ENCODE results near the gene NAV1. TPM values are rescaled to one million over a fixed set of nuclear protein-coding genes. Genes with fewer than 3 reads are reported as not detected.
"Not testable (repeated sequence)": the region's sequence is repeated elsewhere in the genome, so short reads cannot be mapped to it uniquely, and the experiment has no call there.

NAV1 gene
- total and polyA plus RNA-seq, 2 experiments from 2014 or later = 22.7 to 37.4 TPM

DNA sequence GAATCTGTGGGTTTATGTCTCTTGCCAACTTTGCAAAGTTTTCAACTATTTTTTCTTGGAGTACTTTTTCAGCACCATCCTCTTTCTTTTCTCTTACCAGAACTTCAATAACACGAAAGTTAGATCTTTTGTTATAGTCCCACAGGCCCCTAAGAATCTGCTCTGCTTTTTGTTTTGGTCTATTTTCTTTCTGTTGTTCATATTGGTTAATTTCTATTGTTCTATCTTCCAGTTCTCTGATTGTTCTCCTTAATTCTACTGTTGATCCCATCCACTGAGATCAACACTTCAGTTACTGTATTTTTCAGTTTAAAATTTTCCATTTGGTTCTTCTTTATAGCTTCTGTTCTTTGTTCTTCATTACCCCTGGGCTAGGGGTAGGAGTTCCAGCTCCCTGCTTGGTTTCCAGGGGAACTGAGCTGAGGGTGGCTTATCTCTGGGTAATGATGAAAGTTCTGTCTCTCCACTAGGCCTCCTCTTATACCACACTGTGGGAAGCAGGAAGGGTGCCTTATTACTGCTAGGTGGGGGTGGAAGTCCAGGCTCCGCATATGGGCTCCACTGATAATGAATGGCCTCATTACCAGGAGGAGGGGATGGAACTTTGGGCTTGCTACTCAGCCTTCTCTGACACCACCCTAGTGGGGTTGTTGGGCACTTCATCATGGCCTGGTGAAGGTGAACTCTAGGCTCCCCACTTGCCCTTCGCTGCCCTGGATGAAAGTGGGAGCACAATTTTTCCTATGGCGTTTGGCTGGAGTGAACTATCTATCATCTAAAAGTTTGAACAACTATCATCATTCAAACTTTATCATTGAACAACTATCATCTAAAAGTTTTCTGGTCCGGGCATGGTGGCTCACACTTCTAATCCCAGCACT, 39.3 kb downstream of the NAV1 start:
- Histone ChIP-seq H3K4me3 (no peak overlapping the region), H3K79me2 (replicated peaks; ENCODE audit: insufficient read depth) (no peaks in the 10 kb centered on the region), H3K9me2 (ENCODE audit: insufficient read depth) (no peaks in the 10 kb centered on the region), H3K36me3 (ENCODE audit: insufficient read depth) (no peaks in the 10 kb centered on the region), H4K20me1 (replicated peaks; ENCODE audit: insufficient read depth) (no peaks in the 10 kb centered on the region), H3K27ac (ENCODE audit: low read depth) (no peak overlapping the region), H3K4me2 (no peak overlapping the region), H2AFZ (no peak overlapping the region), H3K4me1 (ENCODE audit: insufficient read depth) (no peaks in the 10 kb centered on the region; the same call in 1 of the 2 replicates), H3K27me3 (ENCODE audit: insufficient read depth) (no peaks in the 10 kb centered on the region), H3F3A (replicated peaks; ENCODE audit: low read depth) (no peaks in the 10 kb centered on the region)
- no peak overlapping the region for H3K4me3 Mint-ChIP-seq
- peaks cover 4% of the 10 kb centered on the region for H3K27me3 Mint-ChIP-seq (ENCODE audit: insufficient read depth, low read depth, poor library complexity)
- DNase-seq (ENCODE audit: low spot score) (no peak), ATAC-seq (no peak)
- H3K27ac Mint-ChIP-seq = no peak overlapping the region
- no peaks in the 10 kb centered on the region; the same call in 2 of the 3 replicates for H3K9me3 Mint-ChIP-seq
- TF ChIP-seq STAT1 (IDR thresholded peaks at IDR 0.05; ENCODE audit: unreplicated experiment) (no peak), EZH2 (IDR thresholded peaks at IDR 0.05; ENCODE audit: low read depth, unreplicated experiment) (no peak), EZH2phosphoT487 (IDR thresholded peaks at IDR 0.05; ENCODE audit: unreplicated experiment) (no peak), POLR2AphosphoS5 (IDR thresholded peaks at IDR 0.05; ENCODE audit: low read depth) (no peak), ZNF114 (CRISPR knock-in tag; IDR thresholded peaks at IDR 0.05) (no peak)
- TF ChIP-seq, protein P1, sequence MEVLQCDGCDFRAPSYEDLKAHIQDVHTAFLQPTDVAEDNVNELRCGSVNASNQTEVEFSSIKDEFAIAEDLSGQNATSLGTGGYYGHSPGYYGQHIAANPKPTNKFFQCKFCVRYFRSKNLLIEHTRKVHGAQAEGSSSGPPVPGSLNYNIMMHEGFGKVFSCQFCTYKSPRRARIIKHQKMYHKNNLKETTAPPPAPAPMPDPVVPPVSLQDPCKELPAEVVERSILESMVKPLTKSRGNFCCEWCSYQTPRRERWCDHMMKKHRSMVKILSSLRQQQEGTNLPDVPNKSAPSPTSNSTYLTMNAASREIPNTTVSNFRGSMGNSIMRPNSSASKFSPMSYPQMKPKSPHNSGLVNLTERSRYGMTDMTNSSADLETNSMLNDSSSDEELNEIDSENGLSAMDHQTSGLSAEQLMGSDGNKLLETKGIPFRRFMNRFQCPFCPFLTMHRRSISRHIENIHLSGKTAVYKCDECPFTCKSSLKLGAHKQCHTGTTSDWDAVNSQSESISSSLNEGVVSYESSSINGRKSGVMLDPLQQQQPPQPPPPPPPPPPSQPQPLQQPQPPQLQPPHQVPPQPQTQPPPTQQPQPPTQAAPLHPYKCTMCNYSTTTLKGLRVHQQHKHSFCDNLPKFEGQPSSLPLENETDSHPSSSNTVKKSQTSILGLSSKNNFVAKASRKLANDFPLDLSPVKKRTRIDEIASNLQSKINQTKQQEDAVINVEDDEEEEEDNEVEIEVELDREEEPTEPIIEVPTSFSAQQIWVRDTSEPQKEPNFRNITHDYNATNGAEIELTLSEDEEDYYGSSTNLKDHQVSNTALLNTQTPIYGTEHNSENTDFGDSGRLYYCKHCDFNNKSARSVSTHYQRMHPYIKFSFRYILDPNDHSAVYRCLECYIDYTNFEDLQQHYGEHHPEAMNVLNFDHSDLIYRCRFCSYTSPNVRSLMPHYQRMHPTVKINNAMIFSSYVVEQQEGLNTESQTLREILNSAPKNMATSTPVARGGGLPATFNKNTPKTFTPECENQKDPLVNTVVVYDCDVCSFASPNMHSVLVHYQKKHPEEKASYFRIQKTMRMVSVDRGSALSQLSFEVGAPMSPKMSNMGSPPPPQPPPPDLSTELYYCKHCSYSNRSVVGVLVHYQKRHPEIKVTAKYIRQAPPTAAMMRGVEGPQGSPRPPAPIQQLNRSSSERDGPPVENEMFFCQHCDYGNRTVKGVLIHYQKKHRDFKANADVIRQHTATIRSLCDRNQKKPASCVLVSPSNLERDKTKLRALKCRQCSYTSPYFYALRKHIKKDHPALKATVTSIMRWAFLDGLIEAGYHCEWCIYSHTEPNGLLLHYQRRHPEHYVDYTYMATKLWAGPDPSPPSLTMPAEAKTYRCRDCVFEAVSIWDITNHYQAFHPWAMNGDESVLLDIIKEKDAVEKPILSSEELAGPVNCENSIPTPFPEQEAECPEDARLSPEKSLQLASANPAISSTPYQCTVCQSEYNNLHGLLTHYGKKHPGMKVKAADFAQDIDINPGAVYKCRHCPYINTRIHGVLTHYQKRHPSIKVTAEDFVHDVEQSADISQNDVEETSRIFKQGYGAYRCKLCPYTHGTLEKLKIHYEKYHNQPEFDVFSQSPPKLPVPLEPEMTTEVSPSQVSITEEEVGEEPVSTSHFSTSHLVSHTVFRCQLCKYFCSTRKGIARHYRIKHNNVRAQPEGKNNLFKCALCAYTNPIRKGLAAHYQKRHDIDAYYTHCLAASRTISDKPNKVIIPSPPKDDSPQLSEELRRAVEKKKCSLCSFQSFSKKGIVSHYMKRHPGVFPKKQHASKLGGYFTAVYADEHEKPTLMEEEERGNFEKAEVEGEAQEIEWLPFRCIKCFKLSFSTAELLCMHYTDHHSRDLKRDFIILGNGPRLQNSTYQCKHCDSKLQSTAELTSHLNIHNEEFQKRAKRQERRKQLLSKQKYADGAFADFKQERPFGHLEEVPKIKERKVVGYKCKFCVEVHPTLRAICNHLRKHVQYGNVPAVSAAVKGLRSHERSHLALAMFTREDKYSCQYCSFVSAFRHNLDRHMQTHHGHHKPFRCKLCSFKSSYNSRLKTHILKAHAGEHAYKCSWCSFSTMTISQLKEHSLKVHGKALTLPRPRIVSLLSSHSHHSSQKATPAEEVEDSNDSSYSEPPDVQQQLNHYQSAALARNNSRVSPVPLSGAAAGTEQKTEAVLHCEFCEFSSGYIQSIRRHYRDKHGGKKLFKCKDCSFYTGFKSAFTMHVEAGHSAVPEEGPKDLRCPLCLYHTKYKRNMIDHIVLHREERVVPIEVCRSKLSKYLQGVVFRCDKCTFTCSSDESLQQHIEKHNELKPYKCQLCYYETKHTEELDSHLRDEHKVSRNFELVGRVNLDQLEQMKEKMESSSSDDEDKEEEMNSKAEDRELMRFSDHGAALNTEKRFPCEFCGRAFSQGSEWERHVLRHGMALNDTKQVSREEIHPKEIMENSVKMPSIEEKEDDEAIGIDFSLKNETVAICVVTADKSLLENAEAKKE (CRISPR knock-in tag; IDR thresholded peaks at IDR 0.05) = no peak
- TF ChIP-seq, protein P2, sequence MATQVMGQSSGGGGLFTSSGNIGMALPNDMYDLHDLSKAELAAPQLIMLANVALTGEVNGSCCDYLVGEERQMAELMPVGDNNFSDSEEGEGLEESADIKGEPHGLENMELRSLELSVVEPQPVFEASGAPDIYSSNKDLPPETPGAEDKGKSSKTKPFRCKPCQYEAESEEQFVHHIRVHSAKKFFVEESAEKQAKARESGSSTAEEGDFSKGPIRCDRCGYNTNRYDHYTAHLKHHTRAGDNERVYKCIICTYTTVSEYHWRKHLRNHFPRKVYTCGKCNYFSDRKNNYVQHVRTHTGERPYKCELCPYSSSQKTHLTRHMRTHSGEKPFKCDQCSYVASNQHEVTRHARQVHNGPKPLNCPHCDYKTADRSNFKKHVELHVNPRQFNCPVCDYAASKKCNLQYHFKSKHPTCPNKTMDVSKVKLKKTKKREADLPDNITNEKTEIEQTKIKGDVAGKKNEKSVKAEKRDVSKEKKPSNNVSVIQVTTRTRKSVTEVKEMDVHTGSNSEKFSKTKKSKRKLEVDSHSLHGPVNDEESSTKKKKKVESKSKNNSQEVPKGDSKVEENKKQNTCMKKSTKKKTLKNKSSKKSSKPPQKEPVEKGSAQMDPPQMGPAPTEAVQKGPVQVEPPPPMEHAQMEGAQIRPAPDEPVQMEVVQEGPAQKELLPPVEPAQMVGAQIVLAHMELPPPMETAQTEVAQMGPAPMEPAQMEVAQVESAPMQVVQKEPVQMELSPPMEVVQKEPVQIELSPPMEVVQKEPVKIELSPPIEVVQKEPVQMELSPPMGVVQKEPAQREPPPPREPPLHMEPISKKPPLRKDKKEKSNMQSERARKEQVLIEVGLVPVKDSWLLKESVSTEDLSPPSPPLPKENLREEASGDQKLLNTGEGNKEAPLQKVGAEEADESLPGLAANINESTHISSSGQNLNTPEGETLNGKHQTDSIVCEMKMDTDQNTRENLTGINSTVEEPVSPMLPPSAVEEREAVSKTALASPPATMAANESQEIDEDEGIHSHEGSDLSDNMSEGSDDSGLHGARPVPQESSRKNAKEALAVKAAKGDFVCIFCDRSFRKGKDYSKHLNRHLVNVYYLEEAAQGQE (IDR thresholded peaks at IDR 0.05; ENCODE audit: unreplicated experiment) = no peak
- TF ChIP-seq, protein P3, sequence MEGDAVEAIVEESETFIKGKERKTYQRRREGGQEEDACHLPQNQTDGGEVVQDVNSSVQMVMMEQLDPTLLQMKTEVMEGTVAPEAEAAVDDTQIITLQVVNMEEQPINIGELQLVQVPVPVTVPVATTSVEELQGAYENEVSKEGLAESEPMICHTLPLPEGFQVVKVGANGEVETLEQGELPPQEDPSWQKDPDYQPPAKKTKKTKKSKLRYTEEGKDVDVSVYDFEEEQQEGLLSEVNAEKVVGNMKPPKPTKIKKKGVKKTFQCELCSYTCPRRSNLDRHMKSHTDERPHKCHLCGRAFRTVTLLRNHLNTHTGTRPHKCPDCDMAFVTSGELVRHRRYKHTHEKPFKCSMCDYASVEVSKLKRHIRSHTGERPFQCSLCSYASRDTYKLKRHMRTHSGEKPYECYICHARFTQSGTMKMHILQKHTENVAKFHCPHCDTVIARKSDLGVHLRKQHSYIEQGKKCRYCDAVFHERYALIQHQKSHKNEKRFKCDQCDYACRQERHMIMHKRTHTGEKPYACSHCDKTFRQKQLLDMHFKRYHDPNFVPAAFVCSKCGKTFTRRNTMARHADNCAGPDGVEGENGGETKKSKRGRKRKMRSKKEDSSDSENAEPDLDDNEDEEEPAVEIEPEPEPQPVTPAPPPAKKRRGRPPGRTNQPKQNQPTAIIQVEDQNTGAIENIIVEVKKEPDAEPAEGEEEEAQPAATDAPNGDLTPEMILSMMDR (conservative IDR thresholded peaks at IDR 0.05; ENCODE audit: low read depth in 2 of 2) = no peak
- peaks cover 23% of the 10 kb centered on the region for H3K4me1 Mint-ChIP-seq
- H3K36me3 Mint-ChIP-seq (ENCODE audit: low read depth) = no peaks in the 10 kb centered on the region; the same call in 2 of the 3 replicates

DNA sequence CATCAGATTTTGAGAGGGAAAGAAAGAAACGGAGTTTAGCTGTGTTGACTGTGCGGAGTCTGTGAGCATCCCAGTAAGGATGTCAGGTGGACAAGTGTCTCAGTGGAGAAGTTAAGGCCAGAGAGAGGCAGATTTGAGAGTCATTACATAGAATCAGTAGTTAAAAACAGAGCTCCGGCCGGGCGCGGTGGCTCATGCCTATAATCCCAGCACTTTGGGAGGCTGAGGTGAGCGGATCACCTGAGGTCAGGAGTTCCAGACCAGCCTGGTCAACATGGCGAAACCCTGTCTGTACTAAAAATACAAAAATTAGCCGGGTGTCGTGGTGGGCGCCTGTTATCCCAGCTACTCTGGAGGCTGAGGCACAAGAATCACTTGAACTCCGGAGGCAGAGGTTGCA, 42.4 kb downstream of the NAV1 start:
- not testable (repeated sequence) for H3K9me2 ChIP-seq (ENCODE audit: insufficient read depth); H3K27ac ChIP-seq (ENCODE audit: low read depth); H3K4me3 ChIP-seq; H3K4me3 Mint-ChIP-seq; H4K20me1 ChIP-seq (replicated peaks; ENCODE audit: insufficient read depth); H3K4me1 ChIP-seq (ENCODE audit: insufficient read depth); H3K36me3 ChIP-seq (ENCODE audit: insufficient read depth); H3K4me2 ChIP-seq; H3K9me3 Mint-ChIP-seq; ATAC-seq; DNase-seq (ENCODE audit: low spot score); H2AFZ ChIP-seq; H3K27me3 ChIP-seq (ENCODE audit: insufficient read depth); H3F3A ChIP-seq (replicated peaks; ENCODE audit: low read depth); H3K27me3 Mint-ChIP-seq (ENCODE audit: insufficient read depth, low read depth, poor library complexity); H3K27ac Mint-ChIP-seq; H3K36me3 Mint-ChIP-seq (ENCODE audit: low read depth); H3K79me2 ChIP-seq (replicated peaks; ENCODE audit: insufficient read depth)
- peaks cover 31% of the 10 kb centered on the region for H3K4me1 Mint-ChIP-seq
